GM18519 (cell line): ENCODE data around the gene OR56B4.
"Not testable (repeated sequence)": the region's sequence is repeated elsewhere in the genome, so short reads cannot be mapped to it uniquely, and the experiment has no call there.

Source experiments
- ATAC-seq: cut with Tn5 transposase; IDR thresholded peaks from one replicate; pipeline ENCODE4 v1.9.1; 2021; ENCODE audit warnings: mild to moderate bottlenecking, moderate library complexity; ENCODE audit not compliant: unreplicated experiment, low FRiP score

OR56B4 gene

DNA sequence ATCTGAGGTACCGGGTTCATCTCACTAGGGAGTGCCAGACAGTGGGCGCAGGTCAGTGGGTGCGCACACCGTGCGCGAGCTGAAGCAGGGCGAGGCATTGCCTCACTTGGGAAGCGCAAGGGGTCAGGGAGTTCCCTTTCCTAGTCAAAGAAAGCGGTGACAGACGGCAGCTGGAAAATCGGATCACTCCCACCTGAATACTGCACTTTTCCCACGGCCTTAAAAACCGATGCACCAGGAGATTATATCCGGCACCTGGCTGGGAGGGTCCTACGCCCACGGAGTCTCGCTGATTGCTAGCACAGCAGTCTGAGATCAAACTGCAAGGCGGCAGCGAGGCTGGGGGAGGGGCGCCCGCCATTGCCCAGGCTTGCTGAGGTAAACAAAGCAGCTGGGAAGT, 36.3 kb downstream of the OR56B4 start:
- not testable (repeated sequence) for ATAC-seq

- no peak for ATAC-seq
These were observed 43.6 kb downstream of the OR56B4 start for GRCh38 chr11:6151117-6151516.

GRCh38 chr11:6152126-6152525, 44.6 kb downstream of the OR56B4 start:
- ATAC-seq = no peak

GRCh38 chr11:6156628-6157359, 49.3 kb downstream of the OR56B4 start:
- no peak for ATAC-seq
